Activated CD4-positive, alpha-beta memory T cell treated with anti-CD3 and anti-CD28 coated beads for 36 hours (primary cell): Measurements from ENCODE around the gene GSK3B. TPM values are rescaled to one million over a fixed set of nuclear protein-coding genes. Genes with fewer than 3 reads are reported as not detected.
A peak's percentile ranks its signal among the peaks of the same experiment; 100 is the strongest.
"Not testable (repeated sequence)": the region's sequence is repeated elsewhere in the genome, so short reads cannot be mapped to it uniquely, and the experiment has no call there.

Source experiments
- CTCF ChIA-PET: fragments of 350-600 bp; sonication (Branson Sonifier 250); formaldehyde crosslinking; loops from one replicate; lab custom pipeline; 2021; ENCODE audit warnings: antibody characterized with exemption, inconsistent platforms; lab: Charles Lee
- POLR2A ChIA-PET: fragments of 350-600 bp; sonication (Branson Sonifier 250); formaldehyde crosslinking; loops from one replicate; lab custom pipeline; 2021; ENCODE audit warnings: antibody characterized with exemption; lab: Charles Lee
- DNase-seq: peaks from one replicate; pipeline ENCODE4 v3.0.0-alpha.2; 2020
- H3K27ac Mint-ChIP-seq: one replicate; pipeline ENCODE4 v1.8.0; 2021; ENCODE audit warnings: mixed read lengths
- H3K27me3 Mint-ChIP-seq: one replicate; pipeline ENCODE4 v1.8.0; 2021; ENCODE audit warnings: mixed read lengths
- H3K36me3 Mint-ChIP-seq: one replicate; pipeline ENCODE4 v1.8.0; 2021; ENCODE audit warnings: mixed read lengths
- H3K4me1 Mint-ChIP-seq: one replicate; pipeline ENCODE4 v1.8.0; 2021; ENCODE audit warnings: low read depth, mixed read lengths
- H3K4me3 Mint-ChIP-seq: one replicate; pipeline ENCODE4 v1.8.0; 2021; ENCODE audit warnings: mild to moderate bottlenecking, mixed read lengths
- H3K9me3 Mint-ChIP-seq: one replicate; pipeline ENCODE4 v1.8.0; 2021; ENCODE audit warnings: mixed read lengths
- intact Hi-C: fragments of 100-400 bp; cut with micrococcal nuclease; formaldehyde crosslinking; loops from one replicate; pipeline ENCODE4 v1.15.1; 2023
- total RNA-seq, 2 experiments: library from RNA; stranded (reverse); gene quantifications; one replicate each; pipeline ENCODE4 v1.2.3, GENCODE V29; 2021

The GSK3B gene
- total RNA-seq, 2 experiments from 2014 or later, result 25.5 to 27.1 TPM

- Mint-ChIP-seq H3K4me1 (peaks cover 56% of the 10 kb centered on the region), H3K36me3 (no peaks in the 10 kb centered on the region), H3K4me3 (no peak overlapping the region), H3K9me3 (no peaks in the 10 kb centered on the region), H3K27me3 (no peaks in the 10 kb centered on the region), H3K27ac (no peak overlapping the region)
- ChIA-PET CTCF (no interaction called here), POLR2A (interaction anchor here (0.6 kb wide), 1 partner anchor 12 kb away, joined by 3 read pairs; no protein-coding TSS in a partner anchor)
- no peak for DNase-seq
- intact Hi-C loops, result no loop called here
Observed at GRCh38 chr3:120027226-120027625, 67.0 kb downstream of the GSK3B start.

DNA sequence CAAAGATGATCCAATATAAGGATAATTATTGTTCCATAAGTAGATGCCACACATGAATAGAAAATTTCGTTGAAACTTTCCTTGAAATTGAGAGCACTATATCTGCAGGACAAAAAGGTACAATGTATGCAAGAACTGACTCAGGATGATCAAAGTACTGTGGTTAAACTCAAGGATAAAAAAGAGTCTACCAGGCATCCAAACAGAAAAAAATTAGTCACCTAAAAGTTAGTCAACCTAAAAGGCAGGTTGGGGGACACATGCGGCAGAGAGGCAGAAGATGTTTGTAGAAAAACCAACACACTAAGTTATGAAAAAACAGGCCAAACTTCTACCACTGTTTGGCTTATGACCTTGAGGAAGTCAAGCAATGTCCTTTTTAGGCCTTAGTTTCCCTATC is 68.7 kb downstream of the GSK3B start:
- ChIA-PET POLR2A (no interaction called here), CTCF (no interaction called here)
- Mint-ChIP-seq H3K27ac (no peak overlapping the region), H3K9me3 (no peaks in the 10 kb centered on the region), H3K27me3 (no peaks in the 10 kb centered on the region), H3K4me3 (no peak overlapping the region), H3K4me1 (peaks cover 65% of the 10 kb centered on the region), H3K36me3 (peaks cover 2% of the 10 kb centered on the region)
- peak; percentile 18 for DNase-seq
- intact Hi-C loops, result loop anchor here (1.0 kb wide), 1 partner anchor 113 kb away; no protein-coding TSS in a partner anchor

DNA sequence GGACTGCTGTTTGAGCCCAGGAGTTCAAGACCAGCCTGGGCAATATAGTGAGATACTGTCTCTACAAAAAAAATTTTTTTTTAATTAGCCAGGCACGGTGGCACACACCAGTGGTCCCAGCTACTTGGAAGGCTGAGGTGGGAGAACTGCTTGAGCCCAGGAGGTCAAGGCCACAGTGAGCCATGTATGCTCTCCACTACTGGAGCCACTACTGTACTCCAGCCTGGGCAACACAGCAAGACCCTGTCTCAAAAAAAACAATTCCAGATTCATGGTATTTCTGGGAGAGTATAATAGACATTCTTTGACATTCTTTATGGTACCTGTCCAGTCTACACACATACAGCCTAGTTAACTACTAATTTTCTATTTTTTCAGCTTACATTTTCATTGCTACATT is 70.1 kb downstream of the GSK3B start:
- peaks cover 61% of the 10 kb centered on the region for H3K4me1 Mint-ChIP-seq
- intact Hi-C loops, result no loop called here
- H3K36me3 Mint-ChIP-seq, result peaks cover 3% of the 10 kb centered on the region
- no peaks in the 10 kb centered on the region for H3K27me3 Mint-ChIP-seq
- DNase-seq, result no peak
- ChIA-PET POLR2A (interaction anchor here (0.7 kb wide), 1 partner anchor 12 kb away, joined by 3 read pairs; no protein-coding TSS in a partner anchor), CTCF (interaction anchor here (0.7 kb wide), 1 partner anchor 30 kb away, joined by 3 read pairs; no protein-coding TSS in a partner anchor)
- no peak overlapping the region for H3K4me3 Mint-ChIP-seq
- H3K27ac Mint-ChIP-seq, result no peak overlapping the region
- H3K9me3 Mint-ChIP-seq, result no peaks in the 10 kb centered on the region

GRCh38 chr3:120022729-120023128 is 71.5 kb downstream of the GSK3B start:
- intact Hi-C loops, result no loop called here
- Mint-ChIP-seq H3K27me3 (no peaks in the 10 kb centered on the region), H3K27ac (no peak overlapping the region), H3K4me3 (no peak overlapping the region), H3K36me3 (peaks cover 3% of the 10 kb centered on the region), H3K4me1 (peaks cover 61% of the 10 kb centered on the region), H3K9me3 (no peaks in the 10 kb centered on the region)
- CTCF ChIA-PET, result no interaction called here
- POLR2A ChIA-PET, result no interaction called here
- no peak for DNase-seq

DNA sequence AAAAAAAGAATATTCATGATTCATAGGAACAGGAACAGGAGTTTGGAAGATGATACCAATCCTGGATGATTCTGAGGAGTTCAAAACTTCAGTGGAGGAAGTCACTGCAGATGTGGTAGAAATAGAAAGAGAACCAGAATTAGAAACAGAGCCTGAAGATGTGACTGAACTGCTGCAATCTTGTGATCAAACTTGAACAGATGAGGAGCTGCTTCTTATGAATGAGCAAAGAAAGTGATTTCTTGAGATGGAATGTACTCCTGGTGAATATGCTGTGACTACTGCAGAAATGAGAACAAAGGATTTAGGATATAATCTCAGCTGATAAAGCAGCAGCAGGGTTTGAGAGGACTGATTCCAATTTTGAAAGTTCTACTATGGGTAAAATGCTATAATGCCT is 72.7 kb downstream of the GSK3B start:
- CTCF ChIA-PET, result no interaction called here
- Mint-ChIP-seq H3K4me3 (no peak overlapping the region), H3K27me3 (no peaks in the 10 kb centered on the region), H3K9me3 (no peaks in the 10 kb centered on the region), H3K27ac (no peak overlapping the region), H3K4me1 (peaks cover 66% of the 10 kb centered on the region), H3K36me3 (peaks cover 3% of the 10 kb centered on the region)
- POLR2A ChIA-PET, result no interaction called here
- intact Hi-C loops, result no loop called here
- DNase-seq, result no peak

DNA sequence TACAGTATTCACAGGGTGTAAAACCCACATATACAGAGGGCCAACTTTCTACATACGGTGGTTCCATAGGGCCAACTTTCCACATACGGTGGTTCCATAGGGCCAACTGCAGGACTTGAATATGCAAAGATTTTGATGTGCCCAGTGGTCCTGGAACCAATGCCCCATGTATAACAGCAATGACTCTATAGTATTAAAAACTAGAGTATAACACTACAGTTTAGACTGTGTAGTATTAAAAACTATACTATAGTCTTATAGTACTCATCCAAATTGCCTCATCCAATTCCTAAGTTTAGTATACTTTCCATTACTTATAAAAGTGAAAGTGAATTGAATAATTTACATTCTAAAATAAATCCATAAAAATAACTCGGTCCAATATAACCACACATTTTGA is 75.9 kb downstream of the GSK3B start:
- Mint-ChIP-seq H3K9me3 (no peaks in the 10 kb centered on the region), H3K27me3 (no peaks in the 10 kb centered on the region), H3K36me3 (peaks cover 3% of the 10 kb centered on the region), H3K4me1 (peaks cover 61% of the 10 kb centered on the region), H3K27ac (no peak overlapping the region), H3K4me3 (no peak overlapping the region)
- DNase-seq, result no peak
- ChIA-PET POLR2A (no interaction called here), CTCF (no interaction called here)
- intact Hi-C loops, result no loop called here

DNA sequence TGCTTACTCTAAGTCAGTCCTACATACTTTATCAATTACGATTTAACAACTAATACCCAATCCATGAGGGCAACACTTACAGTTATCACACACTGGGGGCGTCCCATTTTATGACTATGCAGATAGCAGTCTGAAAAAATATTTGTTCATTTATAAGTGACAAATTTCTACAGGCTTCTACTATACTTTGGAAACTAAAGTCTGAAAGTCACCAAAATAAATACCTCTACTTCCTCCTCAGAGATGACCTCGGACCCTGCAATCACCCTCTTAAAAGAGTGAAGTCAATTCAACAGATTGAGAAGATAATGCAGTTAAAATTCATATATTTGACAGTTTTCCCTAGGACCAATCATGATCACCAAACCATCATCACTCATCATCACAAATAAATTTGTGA is 76.6 kb downstream of the GSK3B start:
- Mint-ChIP-seq H3K9me3 (no peaks in the 10 kb centered on the region), H3K36me3 (peaks cover 3% of the 10 kb centered on the region), H3K27me3 (no peaks in the 10 kb centered on the region), H3K4me3 (no peak overlapping the region), H3K4me1 (peaks cover 55% of the 10 kb centered on the region), H3K27ac (no peak overlapping the region)
- intact Hi-C loops, result no loop called here
- no peak for DNase-seq
- CTCF ChIA-PET, result no interaction called here
- POLR2A ChIA-PET, result no interaction called here

GRCh38 chr3:120013481-120013880 is 80.8 kb downstream of the GSK3B start:
- Mint-ChIP-seq H3K4me1 (peaks cover 53% of the 10 kb centered on the region), H3K27me3 (no peaks in the 10 kb centered on the region), H3K9me3 (peaks cover 13% of the 10 kb centered on the region), H3K36me3 (peaks cover 5% of the 10 kb centered on the region), H3K27ac (no peak overlapping the region), H3K4me3 (no peak overlapping the region)
- ChIA-PET CTCF (no interaction called here), POLR2A (no interaction called here)
- DNase-seq, result no peak
- intact Hi-C loops, result no loop called here

DNA sequence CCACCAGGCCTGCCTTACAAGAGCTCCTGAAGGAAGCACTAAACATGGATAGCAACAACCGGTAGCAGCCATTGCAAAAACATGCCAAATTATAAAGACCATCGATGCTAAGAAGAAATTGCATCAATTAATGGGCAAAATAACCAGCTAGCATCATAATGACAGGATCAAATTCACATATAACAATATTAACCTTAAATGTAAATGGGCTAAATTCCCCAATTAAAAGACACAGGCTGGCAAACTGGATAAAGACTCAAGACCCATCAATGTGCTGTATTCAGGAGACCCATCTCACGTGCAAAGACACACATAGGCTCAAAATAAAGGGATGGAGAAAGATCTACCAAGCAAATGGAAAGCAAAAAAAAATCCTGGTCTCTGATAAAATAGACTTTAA is 88.5 kb downstream of the GSK3B start:
- H3K27ac Mint-ChIP-seq, DNase-seq, CTCF ChIA-PET, intact Hi-C loops, H3K27me3 Mint-ChIP-seq, H3K4me3 Mint-ChIP-seq: not testable (repeated sequence)
- Mint-ChIP-seq H3K9me3 (peaks cover 44% of the 10 kb centered on the region), H3K36me3 (peaks cover 21% of the 10 kb centered on the region), H3K4me1 (peaks cover 56% of the 10 kb centered on the region)
- POLR2A ChIA-PET, result interaction anchor here (0.6 to 0.7 kb wide), 2 partner anchors 356 to 521 kb away, joined by 3 read pairs; no protein-coding TSS in a partner anchor

- DNase-seq, result peak; percentile 30
- Mint-ChIP-seq H3K4me1 (peaks cover 54% of the 10 kb centered on the region), H3K9me3 (peaks cover 36% of the 10 kb centered on the region), H3K36me3 (peaks cover 32% of the 10 kb centered on the region)
- CTCF ChIA-PET, H3K27ac Mint-ChIP-seq, intact Hi-C loops, POLR2A ChIA-PET, H3K4me3 Mint-ChIP-seq, H3K27me3 Mint-ChIP-seq: not testable (repeated sequence)
Observed at GRCh38 chr3:120004008-120004498, 90.2 kb downstream of the GSK3B start.

GRCh38 chr3:119998166-119998565 is 96.1 kb downstream of the GSK3B start:
- no peak for DNase-seq
- H3K27me3 Mint-ChIP-seq, result no peaks in the 10 kb centered on the region
- no peaks in the 10 kb centered on the region for H3K9me3 Mint-ChIP-seq
- CTCF ChIA-PET, result no interaction called here
- no peak overlapping the region for H3K27ac Mint-ChIP-seq
- POLR2A ChIA-PET, result no interaction called here
- H3K4me3 Mint-ChIP-seq, result no peak overlapping the region
- peaks cover 24% of the 10 kb centered on the region for H3K36me3 Mint-ChIP-seq
- intact Hi-C loops, result no loop called here
- peaks cover 17% of the 10 kb centered on the region for H3K4me1 Mint-ChIP-seq

GRCh38 chr3:119990888-119991287 is 103.4 kb downstream of the GSK3B start:
- Mint-ChIP-seq H3K27me3 (no peaks in the 10 kb centered on the region), H3K4me1 (peaks cover 26% of the 10 kb centered on the region), H3K4me3 (no peak overlapping the region), H3K27ac (no peak overlapping the region), H3K36me3 (peaks cover 15% of the 10 kb centered on the region), H3K9me3 (peaks cover 16% of the 10 kb centered on the region)
- POLR2A ChIA-PET, result no interaction called here
- DNase-seq, result no peak
- CTCF ChIA-PET, result no interaction called here
- intact Hi-C loops, result no loop called here

- H3K4me3 Mint-ChIP-seq, result no peak overlapping the region
- ChIA-PET CTCF (no interaction called here), POLR2A (no interaction called here)
- H3K27me3 Mint-ChIP-seq, result no peaks in the 10 kb centered on the region
- peaks cover 29% of the 10 kb centered on the region for H3K4me1 Mint-ChIP-seq
- DNase-seq, result no peak
- peaks cover 23% of the 10 kb centered on the region for H3K9me3 Mint-ChIP-seq
- peaks cover 22% of the 10 kb centered on the region for H3K36me3 Mint-ChIP-seq
- intact Hi-C loops, result no loop called here
- no peak overlapping the region for H3K27ac Mint-ChIP-seq
Observed at GRCh38 chr3:119989981-119990655, 104.1 kb downstream of the GSK3B start.
